DOHH2 (cell line): ENCODE results near the gene CHI3L1.

Experiments used
- EZH2phosphoT487 ChIP-seq: fragments of 200-600 bp; sonication (generic); IDR thresholded peaks from 2 replicates; pipeline ENCODE4 v1.6.1; 2017; ENCODE audit warnings: borderline replicate concordance, mild to moderate bottlenecking, antibody characterized with exemption, low read length, moderate library complexity, mixed read lengths
- TF ChIP-seq, protein P1 (sequence below): fragments of 200-600 bp; sonication (generic); IDR thresholded peaks from one replicate; pipeline ENCODE4 v1.5.1; 2014; ENCODE audit warnings: antibody characterized with exemption, mild to moderate bottlenecking, low read depth, low read length; ENCODE audit not compliant: poor library complexity, severe bottlenecking

DNA sequence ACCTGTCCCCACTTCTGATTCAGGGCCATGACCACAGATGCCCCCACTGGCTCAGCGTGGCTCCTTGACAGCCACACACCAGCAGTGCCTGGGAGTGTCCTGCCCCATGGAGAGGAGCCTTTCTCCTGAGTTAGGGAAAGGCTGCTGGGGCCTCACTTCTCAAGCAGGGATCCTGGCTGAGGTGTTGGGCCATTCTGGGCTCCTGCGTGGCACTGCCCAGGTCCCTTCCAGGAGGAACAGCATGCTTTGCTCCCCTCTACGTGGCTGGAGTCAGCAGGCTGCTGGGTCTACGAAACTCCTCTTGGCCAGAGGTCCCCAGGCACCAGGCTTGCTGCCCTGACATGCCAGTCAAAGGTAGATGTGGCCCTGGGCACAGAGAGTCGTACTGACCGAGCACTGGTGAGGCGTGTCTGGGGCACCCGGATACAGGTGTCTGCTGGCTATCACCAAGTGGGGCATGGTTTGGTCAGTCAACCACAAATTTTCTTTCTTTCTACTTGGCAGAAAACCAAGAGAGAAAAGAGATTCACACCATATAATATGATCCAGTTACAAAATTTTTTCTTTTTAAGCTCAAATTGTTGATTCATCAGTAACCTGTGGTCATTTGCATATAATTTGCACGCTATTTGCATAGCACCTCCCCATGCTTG, 54.8 kb downstream of the CHI3L1 start:
- TF ChIP-seq, protein P1, sequence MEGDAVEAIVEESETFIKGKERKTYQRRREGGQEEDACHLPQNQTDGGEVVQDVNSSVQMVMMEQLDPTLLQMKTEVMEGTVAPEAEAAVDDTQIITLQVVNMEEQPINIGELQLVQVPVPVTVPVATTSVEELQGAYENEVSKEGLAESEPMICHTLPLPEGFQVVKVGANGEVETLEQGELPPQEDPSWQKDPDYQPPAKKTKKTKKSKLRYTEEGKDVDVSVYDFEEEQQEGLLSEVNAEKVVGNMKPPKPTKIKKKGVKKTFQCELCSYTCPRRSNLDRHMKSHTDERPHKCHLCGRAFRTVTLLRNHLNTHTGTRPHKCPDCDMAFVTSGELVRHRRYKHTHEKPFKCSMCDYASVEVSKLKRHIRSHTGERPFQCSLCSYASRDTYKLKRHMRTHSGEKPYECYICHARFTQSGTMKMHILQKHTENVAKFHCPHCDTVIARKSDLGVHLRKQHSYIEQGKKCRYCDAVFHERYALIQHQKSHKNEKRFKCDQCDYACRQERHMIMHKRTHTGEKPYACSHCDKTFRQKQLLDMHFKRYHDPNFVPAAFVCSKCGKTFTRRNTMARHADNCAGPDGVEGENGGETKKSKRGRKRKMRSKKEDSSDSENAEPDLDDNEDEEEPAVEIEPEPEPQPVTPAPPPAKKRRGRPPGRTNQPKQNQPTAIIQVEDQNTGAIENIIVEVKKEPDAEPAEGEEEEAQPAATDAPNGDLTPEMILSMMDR: no peak
- no peak for TF ChIP-seq EZH2phosphoT487
